OCI-LY3 (cell line): ENCODE results near the gene KICS2.
A peak's percentile ranks its signal among the peaks of the same experiment; 100 is the strongest.

Source experiments
- H2AFZ ChIP-seq: fragments of 200-600, 300-600 bp; shearing (Covaris generic); 2 replicates; pipeline ENCODE4 v1.6.0; 2014; ENCODE audit warnings: antibody characterized with exemption, low read depth, low read length
- H3K27ac ChIP-seq: fragments of 200-600, 300-600 bp; sonication (generic); 2 replicates; pipeline ENCODE4 v1.5.1; 2014; ENCODE audit warnings: mild to moderate bottlenecking, low read length, moderate library complexity, mixed read lengths
- H3K27me3 ChIP-seq: fragments of 200-600, 300-600 bp; sonication (generic); 2 replicates; pipeline ENCODE4 v1.6.1; 2014; ENCODE audit warnings: low read depth, low read length, mixed read lengths
- H3K36me3 ChIP-seq: fragments of 200-600, 300-600 bp; sonication (generic); replicated peaks from 2 replicates; pipeline ENCODE3; 2014; ENCODE audit warnings: low read depth, low read length, mixed read lengths
- H3K4me1 ChIP-seq: fragments of 300-600, 200-600 bp; sonication (generic); 2 replicates; pipeline ENCODE4 v1.6.1; 2014; ENCODE audit warnings: low read length, mixed read lengths
- H3K4me2 ChIP-seq: fragments of 200-600, 300-600 bp; sonication (generic); 2 replicates; pipeline ENCODE4 v1.6.1; 2014; ENCODE audit warnings: low read length, mixed read lengths
- H3K4me3 ChIP-seq: fragments of 300-600, 200-600 bp; sonication (generic); 2 replicates; pipeline ENCODE4 v1.5.1; 2014; ENCODE audit warnings: antibody characterized with exemption, mild to moderate bottlenecking, low read length, moderate library complexity
- H3K79me2 ChIP-seq: fragments of 300-600, 200-600 bp; shearing (Covaris generic); 2 replicates; pipeline ENCODE4 v1.6.1; 2014; ENCODE audit warnings: mild to moderate bottlenecking, low read length, mixed read lengths
- H3K9ac ChIP-seq: fragments of 300-600, 200-600 bp; shearing (Covaris generic); 2 replicates; pipeline ENCODE4 v1.6.0; 2014; ENCODE audit warnings: mild to moderate bottlenecking, low read length, moderate library complexity
- H3K9me3 ChIP-seq: fragments of 200-600, 300-600 bp; shearing (Covaris generic); 2 replicates; pipeline ENCODE4 v1.6.1; 2014; ENCODE audit warnings: low read length, mixed read lengths; ENCODE audit not compliant: insufficient read depth
- H4K20me1 ChIP-seq: fragments of 200-600, 300-600 bp; sonication (generic); 2 replicates; pipeline ENCODE4 v1.6.1; 2016; ENCODE audit warnings: low read length, mixed read lengths; ENCODE audit not compliant: insufficient read depth
- CTCF ChIP-seq: fragments of 200-600, 300-600 bp; sonication (generic); IDR thresholded peaks from 2 replicates; pipeline ENCODE4 v1.5.1; 2014; ENCODE audit warnings: antibody characterized with exemption, low read length, low read depth
- EZH2phosphoT487 ChIP-seq: fragments of 200-600 bp; shearing (Covaris generic); IDR thresholded peaks from 2 replicates; pipeline ENCODE4 v1.6.1; 2018; ENCODE audit warnings: antibody characterized with exemption, mixed run types, low read depth

The KICS2 gene

GRCh38 chr12:64255249-64255648 lies 33.2 kb upstream of the KICS2 start:
- Histone ChIP-seq H3K9ac (no peak overlapping the region), H2AFZ (no peak overlapping the region), H3K27me3 (no peaks in the 10 kb centered on the region), H3K27ac (no peak overlapping the region), H3K79me2 (no peaks in the 10 kb centered on the region), H3K9me3 (no peaks in the 10 kb centered on the region), H3K36me3 (no peaks in the 10 kb centered on the region), H3K4me1 (peaks cover 9% of the 10 kb centered on the region), H4K20me1 (no peaks in the 10 kb centered on the region), H3K4me3 (no peak overlapping the region), H3K4me2 (no peak overlapping the region)
- no peak for TF ChIP-seq CTCF
- TF ChIP-seq EZH2phosphoT487: no peak

GRCh38 chr12:64253356-64253755 lies 31.3 kb upstream of the KICS2 start:
- no peaks in the 10 kb centered on the region for H3K79me2 ChIP-seq
- H2AFZ ChIP-seq: no peak overlapping the region; the same call in 1 of the 2 replicates
- no peaks in the 10 kb centered on the region for H4K20me1 ChIP-seq
- no peaks in the 10 kb centered on the region for H3K36me3 ChIP-seq
- peaks cover 9% of the 10 kb centered on the region for H3K4me1 ChIP-seq
- no peak overlapping the region for H3K4me3 ChIP-seq
- 0 out of 2 replicates have a peak overlapping the region, but pooled peaks have one; percentile 0 for H3K4me2 ChIP-seq
- H3K9me3 ChIP-seq: no peaks in the 10 kb centered on the region
- no peaks in the 10 kb centered on the region for H3K27me3 ChIP-seq
- TF ChIP-seq EZH2phosphoT487 (no peak), CTCF (no peak)
- H3K27ac ChIP-seq: no peak overlapping the region
- H3K9ac ChIP-seq: no peak overlapping the region

- Histone ChIP-seq H4K20me1 (no peaks in the 10 kb centered on the region), H3K27ac (no peak overlapping the region), H3K36me3 (no peaks in the 10 kb centered on the region), H3K4me2 (0 out of 2 replicates have a peak overlapping the region, but pooled peaks have one; percentile 0), H3K4me1 (peaks cover 9% of the 10 kb centered on the region), H3K4me3 (no peak overlapping the region), H3K9me3 (no peaks in the 10 kb centered on the region), H3K27me3 (no peaks in the 10 kb centered on the region), H3K79me2 (no peaks in the 10 kb centered on the region), H3K9ac (no peak overlapping the region), H2AFZ (peak overlapping the region; percentile 18; the same call in 1 of the 2 replicates)
- no peak for TF ChIP-seq CTCF
- TF ChIP-seq EZH2phosphoT487: no peak
These were observed 30.6 kb upstream of the KICS2 start for GRCh38 chr12:64252681-64253080.

GRCh38 chr12:64243809-64244208 lies 21.7 kb upstream of the KICS2 start:
- H3K4me3 ChIP-seq: no peak overlapping the region
- H3K27ac ChIP-seq: no peak overlapping the region
- no peaks in the 10 kb centered on the region for H4K20me1 ChIP-seq
- H3K4me2 ChIP-seq: no peak overlapping the region
- H3K9me3 ChIP-seq: no peaks in the 10 kb centered on the region
- H3K9ac ChIP-seq: no peak overlapping the region
- H3K36me3 ChIP-seq: no peaks in the 10 kb centered on the region
- H3K79me2 ChIP-seq: no peaks in the 10 kb centered on the region
- no peaks in the 10 kb centered on the region for H3K4me1 ChIP-seq
- H2AFZ ChIP-seq: no peak overlapping the region
- H3K27me3 ChIP-seq: 0 out of 2 replicates have a peak, but pooled peaks cover 3% of the 10 kb centered on the region
- no peak for TF ChIP-seq EZH2phosphoT487
- no peak for TF ChIP-seq CTCF
